Measurements from ENCODE around the gene DUSP9.

DNA sequence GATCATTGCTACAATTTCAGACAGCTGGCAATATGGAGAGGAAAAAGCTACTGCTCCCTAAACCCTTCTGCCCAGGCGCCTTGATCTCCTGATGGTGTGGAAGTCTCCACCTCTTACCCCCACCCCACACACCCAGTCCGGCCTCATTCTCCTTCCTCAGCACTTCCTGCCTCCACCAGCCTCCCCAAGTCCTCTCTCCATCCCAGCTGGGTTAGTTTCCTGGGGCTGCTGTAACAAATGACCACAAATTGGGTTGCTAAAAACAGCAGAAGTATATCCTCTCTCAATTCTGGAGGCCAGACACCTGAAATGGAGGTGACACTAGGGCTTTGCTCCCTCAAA, 47.0 kb upstream of the DUSP9 start:
- TF ChIP-seq, protein P1, sequence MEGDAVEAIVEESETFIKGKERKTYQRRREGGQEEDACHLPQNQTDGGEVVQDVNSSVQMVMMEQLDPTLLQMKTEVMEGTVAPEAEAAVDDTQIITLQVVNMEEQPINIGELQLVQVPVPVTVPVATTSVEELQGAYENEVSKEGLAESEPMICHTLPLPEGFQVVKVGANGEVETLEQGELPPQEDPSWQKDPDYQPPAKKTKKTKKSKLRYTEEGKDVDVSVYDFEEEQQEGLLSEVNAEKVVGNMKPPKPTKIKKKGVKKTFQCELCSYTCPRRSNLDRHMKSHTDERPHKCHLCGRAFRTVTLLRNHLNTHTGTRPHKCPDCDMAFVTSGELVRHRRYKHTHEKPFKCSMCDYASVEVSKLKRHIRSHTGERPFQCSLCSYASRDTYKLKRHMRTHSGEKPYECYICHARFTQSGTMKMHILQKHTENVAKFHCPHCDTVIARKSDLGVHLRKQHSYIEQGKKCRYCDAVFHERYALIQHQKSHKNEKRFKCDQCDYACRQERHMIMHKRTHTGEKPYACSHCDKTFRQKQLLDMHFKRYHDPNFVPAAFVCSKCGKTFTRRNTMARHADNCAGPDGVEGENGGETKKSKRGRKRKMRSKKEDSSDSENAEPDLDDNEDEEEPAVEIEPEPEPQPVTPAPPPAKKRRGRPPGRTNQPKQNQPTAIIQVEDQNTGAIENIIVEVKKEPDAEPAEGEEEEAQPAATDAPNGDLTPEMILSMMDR (IDR thresholded peaks at IDR 0.05; ENCODE audit: insufficient read depth, low read depth, low read length) = no peak
- TF ChIP-seq EZH2 (IDR thresholded peaks at IDR 0.05; ENCODE audit: insufficient read depth, low read length) = no peak

Measured in astrocyte (in vitro differentiated cells and primary cell).